Neural progenitor cell (in vitro differentiated cells): Measurements from ENCODE around the gene ZBTB46. TPM values are rescaled to one million over a fixed set of nuclear protein-coding genes. Genes with fewer than 3 reads are reported as not detected.

ENCODE experiments used
- DNase-seq: peaks from one replicate; pipeline ENCODE4 v3.0.0-alpha.2; 2016; ENCODE audit warnings: low spot score
- H2AFZ ChIP-seq: fragments of 200-600 bp; sonication (generic); replicated peaks from 2 replicates; pipeline ENCODE4 v1.6.1; 2016; ENCODE audit warnings: antibody characterized with exemption
- H3F3A ChIP-seq: fragments of 200-600 bp; sonication (generic); 2 replicates; pipeline ENCODE4 v1.6.1; 2016; ENCODE audit warnings: antibody characterized with exemption, low read depth
- H3K27ac ChIP-seq: fragments of 200-600 bp; sonication (generic); 2 replicates; pipeline ENCODE4 v1.5.1; 2016; ENCODE audit warnings: mild to moderate bottlenecking
- H3K27me3 ChIP-seq: fragments of 200-600 bp; sonication (generic); 2 replicates; pipeline ENCODE4 v1.6.1; 2016; ENCODE audit warnings: mild to moderate bottlenecking, moderate library complexity
- H3K36me3 ChIP-seq: fragments of 200-600 bp; sonication (generic); 2 replicates; pipeline ENCODE4 v1.5.1; 2016
- H3K4me1 ChIP-seq: fragments of 200-600 bp; sonication (generic); 2 replicates; pipeline ENCODE4 v1.6.1; 2016; ENCODE audit warnings: mixed run types
- H3K4me2 ChIP-seq: fragments of 200-600 bp; sonication (generic); 2 replicates; pipeline ENCODE4 v1.6.1; 2016
- H3K4me3 ChIP-seq: fragments of 200-600 bp; sonication (generic); 2 replicates; pipeline ENCODE4 v1.5.1; 2016
- H3K79me2 ChIP-seq: fragments of 200-600 bp; sonication (generic); 2 replicates; pipeline ENCODE4 v1.6.1; 2016; ENCODE audit warnings: low read depth
- H3K9ac ChIP-seq: fragments of 200-600 bp; sonication (generic); 2 replicates; pipeline ENCODE4 v1.6.1; 2016
- H3K9me3 ChIP-seq: fragments of 200-600 bp; sonication (generic); 2 replicates; pipeline ENCODE4 v1.5.1; 2016; ENCODE audit warnings: low read depth
- H4K20me1 ChIP-seq: fragments of 200-600 bp; sonication (generic); 2 replicates; pipeline ENCODE4 v1.6.1; 2016; ENCODE audit warnings: low read depth
- H3K27ac Mint-ChIP-seq: 3 replicates; pipeline ENCODE4 v1.8.0; 2021; ENCODE audit warnings: mixed read lengths
- H3K27me3 Mint-ChIP-seq: 2 replicates; pipeline ENCODE4 v1.8.0; 2022; ENCODE audit warnings: low read depth, mild to moderate bottlenecking, inconsistent platforms, moderate library complexity, mixed read lengths; ENCODE audit not compliant: insufficient read depth
- H3K36me3 Mint-ChIP-seq: 3 replicates; pipeline ENCODE4 v1.8.0; 2021; ENCODE audit warnings: mixed read lengths
- H3K4me1 Mint-ChIP-seq: 3 replicates; pipeline ENCODE4 v1.8.0; 2021; ENCODE audit warnings: mixed read lengths
- H3K4me3 Mint-ChIP-seq: 3 replicates; pipeline ENCODE4 v1.8.0; 2021; ENCODE audit warnings: mild to moderate bottlenecking, moderate library complexity, mixed read lengths
- H3K9me3 Mint-ChIP-seq: 3 replicates; pipeline ENCODE4 v1.8.0; 2020; ENCODE audit warnings: mixed read lengths
- CTCF ChIP-seq: fragments of 200-600 bp; sonication (generic); IDR thresholded peaks from 2 replicates; pipeline ENCODE4 v1.5.1; 2017; ENCODE audit warnings: antibody characterized with exemption, mild to moderate bottlenecking
- EZH2 ChIP-seq: fragments of 200-600 bp; sonication (generic); IDR thresholded peaks from 2 replicates; pipeline ENCODE4 v1.6.1; 2017; ENCODE audit warnings: antibody characterized with exemption, mild to moderate bottlenecking, moderate library complexity
- EZH2phosphoT487 ChIP-seq: fragments of 200-600 bp; sonication (generic); IDR thresholded peaks from 2 replicates; pipeline ENCODE4 v1.6.1; 2017; ENCODE audit warnings: antibody characterized with exemption
- total RNA-seq: library from RNA; depleted of rRNA; stranded (reverse); fragments of >200 nt; gene quantifications from 2 replicates; pipeline ENCODE4 v1.2.3, GENCODE V29; 2015; ENCODE audit warnings: low replicate concordance

The ZBTB46 gene
- total RNA-seq, 1 donor from 2014 or later: 8.1 TPM

GRCh38 chr20:63829945-63830835 lies 874 bp downstream of the ZBTB46 start:
- no peak overlapping the region for H3K9ac ChIP-seq
- peak overlapping the region; percentile 93 for H3K4me3 ChIP-seq
- Mint-ChIP-seq H3K27me3 (peaks cover 22% of the 10 kb centered on the region), H3K4me3 (peak overlapping the region; percentile 91), H3K36me3 (peaks cover 2% of the 10 kb centered on the region), H3K9me3 (no peaks in the 10 kb centered on the region), H3K27ac (no peak overlapping the region), H3K4me1 (peaks cover 43% of the 10 kb centered on the region)
- H3K27ac ChIP-seq: no peak overlapping the region
- H3K79me2 ChIP-seq: peaks cover 11% of the 10 kb centered on the region
- peak overlapping the region; percentile 82 for H3K4me2 ChIP-seq
- peaks cover 51% of the 10 kb centered on the region for H3K27me3 ChIP-seq
- H3K4me1 ChIP-seq: peaks cover 28% of the 10 kb centered on the region
- peak; percentile 74 for DNase-seq
- no peak overlapping the region for H2AFZ ChIP-seq
- H3F3A ChIP-seq: peaks cover 43% of the 10 kb centered on the region
- no peak for TF ChIP-seq CTCF
- peak; percentile 58 for TF ChIP-seq EZH2
- no peak for TF ChIP-seq EZH2phosphoT487
- H3K9me3 ChIP-seq: no peaks in the 10 kb centered on the region
- peaks cover 40% of the 10 kb centered on the region for H4K20me1 ChIP-seq
- no peaks in the 10 kb centered on the region for H3K36me3 ChIP-seq

DNA sequence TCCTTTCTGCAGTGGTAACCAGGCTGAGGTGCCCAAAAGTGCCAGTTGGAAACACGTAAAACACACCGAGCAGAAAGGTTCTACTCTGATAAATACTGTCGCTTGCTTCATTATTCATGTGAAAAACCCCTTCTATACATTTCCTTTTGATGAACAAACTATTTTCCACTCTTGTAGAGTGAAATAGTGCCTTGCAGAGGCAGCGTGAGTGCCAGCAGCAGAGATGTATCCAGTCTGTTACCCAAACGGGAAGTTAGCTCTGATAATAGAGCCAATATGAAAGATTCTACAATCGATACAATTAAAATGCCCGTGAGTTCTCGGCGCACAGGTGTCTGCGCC lies 1.5 kb downstream of the ZBTB46 start:
- H3K27me3 Mint-ChIP-seq: peaks cover 22% of the 10 kb centered on the region
- Histone ChIP-seq H3F3A (peaks cover 43% of the 10 kb centered on the region), H3K9ac (no peak overlapping the region), H3K4me3 (peak overlapping the region; percentile 93), H3K27ac (no peak overlapping the region), H3K4me2 (peak overlapping the region; percentile 82), H3K36me3 (no peaks in the 10 kb centered on the region), H3K79me2 (peaks cover 11% of the 10 kb centered on the region), H3K9me3 (no peaks in the 10 kb centered on the region), H2AFZ (no peak overlapping the region), H3K4me1 (peaks cover 21% of the 10 kb centered on the region), H3K27me3 (peaks cover 51% of the 10 kb centered on the region), H4K20me1 (peaks cover 40% of the 10 kb centered on the region)
- H3K27ac Mint-ChIP-seq: no peak overlapping the region
- no peak for TF ChIP-seq EZH2
- no peaks in the 10 kb centered on the region for H3K9me3 Mint-ChIP-seq
- peaks cover 39% of the 10 kb centered on the region for H3K4me1 Mint-ChIP-seq
- peak overlapping the region; percentile 91 for H3K4me3 Mint-ChIP-seq
- no peak for DNase-seq
- peaks cover 2% of the 10 kb centered on the region for H3K36me3 Mint-ChIP-seq

DNA sequence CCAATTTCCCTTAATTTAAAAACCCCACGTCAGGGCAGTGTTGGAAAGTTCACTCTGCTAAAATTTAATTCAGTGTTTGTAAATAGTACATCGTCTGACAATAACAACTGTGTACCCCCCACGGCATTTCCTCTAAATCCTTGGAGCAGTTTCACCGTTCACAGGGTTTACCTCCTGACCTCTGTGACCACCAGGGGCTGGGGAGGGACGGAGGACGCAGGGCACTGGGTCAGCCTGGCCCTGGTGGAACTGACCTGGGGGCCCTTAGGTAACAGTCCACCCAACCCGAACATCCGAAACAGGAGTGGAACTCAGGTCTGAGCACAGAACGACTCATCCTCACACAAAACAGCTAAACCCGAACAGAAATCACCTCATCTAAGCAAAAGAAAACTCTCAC lies 2.1 kb downstream of the ZBTB46 start:
- no peak for DNase-seq

More for the DNA sequence above, 2.1 kb downstream of the ZBTB46 start:
- peaks cover 46% of the 10 kb centered on the region for H3F3A ChIP-seq
- H3K4me1 Mint-ChIP-seq: peaks cover 34% of the 10 kb centered on the region
- H2AFZ ChIP-seq: no peak overlapping the region
- no peak overlapping the region for H3K27ac ChIP-seq
- H3K27me3 ChIP-seq: peaks cover 47% of the 10 kb centered on the region
- peaks cover 11% of the 10 kb centered on the region for H3K79me2 ChIP-seq
- H3K36me3 Mint-ChIP-seq: peaks cover 2% of the 10 kb centered on the region
- no peak overlapping the region for H3K9ac ChIP-seq
- H3K4me1 ChIP-seq: peaks cover 17% of the 10 kb centered on the region
- H3K4me2 ChIP-seq: peak overlapping the region; percentile 82
- no peak overlapping the region for H3K27ac Mint-ChIP-seq
- peak overlapping the region; percentile 93 for H3K4me3 ChIP-seq
- H3K4me3 Mint-ChIP-seq: peak overlapping the region; percentile 91
- H3K9me3 Mint-ChIP-seq: no peaks in the 10 kb centered on the region
- H3K36me3 ChIP-seq: no peaks in the 10 kb centered on the region
- H3K9me3 ChIP-seq: no peaks in the 10 kb centered on the region
- TF ChIP-seq EZH2 (no peak), CTCF (peak; percentile 41)
- peaks cover 18% of the 10 kb centered on the region for H3K27me3 Mint-ChIP-seq
- peaks cover 45% of the 10 kb centered on the region for H4K20me1 ChIP-seq
